SU-DHL-6 (cell line): ENCODE data around the gene LDLRAD3.

ENCODE experiments used
- EZH2phosphoT487 ChIP-seq: fragments of 200-600 bp; sonication (generic), shearing (Covaris generic); conservative IDR thresholded peaks from 2 replicates; pipeline ENCODE4 v1.6.1; 2018; ENCODE audit warnings: mild to moderate bottlenecking, antibody characterized with exemption, low read length, moderate library complexity, mixed read lengths
- TF ChIP-seq, protein P1 (sequence below): fragments of 200-600 bp; sonication (generic); IDR thresholded peaks from one replicate; pipeline ENCODE4 v1.5.1; 2017; ENCODE audit warnings: antibody characterized with exemption, mild to moderate bottlenecking, low read length, moderate library complexity; ENCODE audit not compliant: insufficient read depth, poor library complexity, severe bottlenecking

DNA sequence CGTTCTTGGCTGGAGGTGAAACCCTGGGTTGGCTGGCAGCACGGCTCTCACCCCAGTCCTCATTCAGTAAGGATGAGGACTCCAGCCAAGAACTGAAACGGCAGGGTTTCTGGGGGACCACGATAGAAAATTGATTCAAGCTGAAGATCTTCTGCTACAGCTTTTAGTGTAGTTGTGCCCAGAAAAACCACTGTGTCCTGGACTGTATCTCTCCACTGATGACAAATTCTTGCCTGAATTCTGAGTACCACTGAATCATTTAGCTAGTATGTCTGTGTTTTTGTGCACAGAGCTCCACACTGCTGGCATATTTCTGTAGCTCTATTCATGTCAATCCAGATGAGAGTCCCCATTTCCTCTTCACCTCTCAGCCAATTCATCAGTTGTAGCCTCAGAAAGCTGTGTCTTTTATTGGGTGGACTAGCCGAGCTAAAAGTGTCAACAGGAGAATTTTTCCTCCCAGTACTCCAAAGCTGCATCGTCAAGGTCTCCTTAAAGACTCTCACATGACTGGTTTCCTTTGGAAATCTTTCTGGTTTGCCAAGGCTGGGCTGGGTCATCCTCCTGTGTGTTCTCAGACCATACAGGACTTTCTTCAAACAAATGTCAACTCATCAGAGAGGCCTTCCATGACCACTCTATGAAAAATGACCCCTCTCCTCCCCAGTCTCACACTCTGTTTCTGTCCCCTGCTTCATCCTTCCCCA, 144.6 kb downstream of the LDLRAD3 start:
- TF ChIP-seq, protein P1, sequence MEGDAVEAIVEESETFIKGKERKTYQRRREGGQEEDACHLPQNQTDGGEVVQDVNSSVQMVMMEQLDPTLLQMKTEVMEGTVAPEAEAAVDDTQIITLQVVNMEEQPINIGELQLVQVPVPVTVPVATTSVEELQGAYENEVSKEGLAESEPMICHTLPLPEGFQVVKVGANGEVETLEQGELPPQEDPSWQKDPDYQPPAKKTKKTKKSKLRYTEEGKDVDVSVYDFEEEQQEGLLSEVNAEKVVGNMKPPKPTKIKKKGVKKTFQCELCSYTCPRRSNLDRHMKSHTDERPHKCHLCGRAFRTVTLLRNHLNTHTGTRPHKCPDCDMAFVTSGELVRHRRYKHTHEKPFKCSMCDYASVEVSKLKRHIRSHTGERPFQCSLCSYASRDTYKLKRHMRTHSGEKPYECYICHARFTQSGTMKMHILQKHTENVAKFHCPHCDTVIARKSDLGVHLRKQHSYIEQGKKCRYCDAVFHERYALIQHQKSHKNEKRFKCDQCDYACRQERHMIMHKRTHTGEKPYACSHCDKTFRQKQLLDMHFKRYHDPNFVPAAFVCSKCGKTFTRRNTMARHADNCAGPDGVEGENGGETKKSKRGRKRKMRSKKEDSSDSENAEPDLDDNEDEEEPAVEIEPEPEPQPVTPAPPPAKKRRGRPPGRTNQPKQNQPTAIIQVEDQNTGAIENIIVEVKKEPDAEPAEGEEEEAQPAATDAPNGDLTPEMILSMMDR = no peak
- TF ChIP-seq EZH2phosphoT487 = no peak
